NCI-H1930 (cell line): ENCODE results near the gene CDCA5.
A peak's percentile ranks its signal among the peaks of the same experiment; 100 is the strongest.

Experiments used
- DNase-seq, 2 experiments: peaks; one replicate each; lab custom pipeline; 2025; lab: John Stamatoyannopoulos, UW

CDCA5 gene

DNA sequence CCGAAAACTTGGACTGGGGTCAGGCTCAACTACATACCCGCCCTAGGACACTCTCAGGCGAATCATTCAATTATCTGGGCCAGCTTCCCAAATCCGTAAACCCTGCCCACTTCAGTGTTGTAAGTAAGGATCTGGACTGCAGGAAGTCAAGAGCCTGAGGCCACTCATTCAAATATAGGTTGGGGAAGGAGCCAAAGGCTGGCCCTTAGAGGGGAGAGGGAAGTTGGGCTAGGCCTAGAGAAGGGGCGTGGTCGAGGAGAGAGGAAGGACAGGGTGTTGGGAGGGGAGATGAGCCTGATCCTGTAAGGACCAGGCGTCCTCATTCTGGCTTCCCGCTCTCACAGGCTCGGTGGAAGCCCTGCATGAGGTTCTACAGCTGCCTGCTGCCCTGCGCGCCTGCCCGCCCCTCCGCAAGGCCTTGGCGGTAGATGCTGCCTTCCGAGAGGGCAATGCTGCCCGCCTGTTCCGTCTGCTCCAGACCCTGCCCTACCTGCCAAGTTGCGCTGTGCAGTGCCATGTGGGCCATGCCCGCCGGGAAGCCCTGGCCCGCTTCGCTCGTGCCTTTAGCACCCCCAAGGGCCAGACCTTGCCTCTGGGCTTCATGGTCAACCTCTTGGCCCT lies 39.8 kb downstream of the CDCA5 start:
- no peak for DNase-seq

DNA sequence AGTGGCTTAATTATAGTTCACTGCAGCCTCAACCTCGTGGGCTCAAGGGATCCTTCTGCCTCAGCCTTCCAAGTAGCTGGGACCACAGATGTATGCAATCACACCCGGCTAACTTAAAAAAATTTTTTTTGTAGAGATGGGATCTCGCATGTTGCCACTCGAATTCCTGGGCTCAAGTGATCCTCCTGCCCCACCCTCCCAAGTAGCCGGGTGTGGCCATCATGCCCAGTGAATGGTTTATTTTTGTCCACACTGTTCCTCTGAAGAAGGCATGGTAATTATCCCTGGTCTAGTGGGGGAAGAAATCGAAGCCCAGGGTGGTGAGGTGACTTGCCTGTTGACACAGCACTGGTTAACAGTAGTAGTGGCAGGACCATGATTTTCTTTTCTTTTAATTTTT lies 40.9 kb downstream of the CDCA5 start:
- DNase-seq = no peak

DNA sequence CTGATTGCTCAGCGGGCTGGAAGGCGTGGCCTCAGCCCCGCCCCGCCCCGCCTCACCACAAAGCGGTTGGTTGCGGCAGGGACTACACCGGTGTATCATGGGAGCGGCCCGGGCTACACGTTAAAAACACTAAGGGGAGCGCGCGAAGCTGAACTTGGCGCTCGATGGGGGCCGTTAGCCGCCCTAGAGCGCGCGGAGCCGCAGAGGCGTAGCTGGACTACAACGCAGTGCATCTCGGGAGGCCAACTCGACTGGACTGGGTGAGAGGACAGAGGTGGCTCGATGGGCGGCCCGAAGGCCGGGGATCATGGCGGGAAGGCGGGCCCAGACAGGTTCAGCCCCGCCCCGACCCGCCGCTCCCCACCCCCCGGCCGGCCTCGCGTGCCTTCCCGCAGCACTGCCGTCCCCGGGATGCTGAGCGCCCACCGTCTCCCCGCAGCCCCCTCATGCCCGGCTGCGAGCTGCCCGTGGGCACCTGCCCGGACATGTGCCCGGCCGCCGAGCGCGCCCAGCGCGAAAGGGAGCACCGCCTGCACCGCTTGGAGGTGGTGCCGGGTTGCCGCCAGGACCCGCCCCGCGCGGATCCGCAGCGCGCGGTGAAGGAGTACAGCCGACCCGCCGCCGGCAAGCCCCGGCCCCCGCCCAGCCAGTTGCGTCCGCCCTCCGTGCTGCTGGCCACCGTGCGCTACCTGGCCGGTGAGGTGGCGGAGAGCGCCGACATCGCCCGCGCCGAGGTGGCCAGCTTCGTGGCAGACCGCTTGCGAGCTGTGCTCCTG lies 42.8 kb downstream of the CDCA5 start, which contains the start of gene SAC3D1:
TSS of gene SAC3D1 (plus strand) at position 364 of the 776 bp plus-strand sequence. CDS start at position 447, 83 bp downstream.
- DNase-seq = peak; percentile 91 to 92

DNA sequence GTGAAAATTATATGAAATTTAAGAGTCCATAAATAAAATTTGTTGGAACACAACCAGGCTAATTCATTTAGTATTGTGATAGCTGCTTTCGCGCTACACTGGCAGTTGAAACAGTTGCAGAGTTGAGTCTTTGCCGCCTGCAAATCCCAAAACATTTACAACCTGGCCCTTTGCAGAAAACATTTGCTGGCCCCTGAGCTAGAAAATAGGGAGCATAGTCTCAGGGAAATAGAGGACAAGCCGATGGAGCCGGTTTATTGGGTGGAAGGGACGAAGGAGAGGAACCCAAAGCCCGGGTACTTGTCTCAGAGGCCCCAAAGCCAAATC lies 43.4 kb downstream of the CDCA5 start:
- DNase-seq = no peak

DNA sequence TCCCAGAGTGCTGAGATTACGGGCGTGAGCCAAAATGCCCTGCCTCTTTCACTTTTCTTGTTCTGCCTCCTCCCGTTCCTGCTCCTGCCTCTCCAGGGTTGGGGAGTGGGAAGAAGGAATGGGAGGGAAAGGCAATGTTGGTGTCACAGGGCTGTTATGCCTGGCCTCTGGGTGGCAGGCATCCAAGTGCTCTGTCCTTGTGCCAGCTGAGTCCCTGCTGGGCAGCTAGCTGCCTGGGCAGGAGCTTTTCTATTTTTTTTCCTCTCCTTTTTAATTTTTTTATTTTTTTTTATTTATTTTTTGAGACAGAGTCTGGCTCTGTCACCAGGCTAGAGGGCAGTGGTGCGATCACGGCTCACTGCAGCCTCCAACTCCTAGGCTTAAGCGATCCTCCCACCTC lies 46.9 kb downstream of the CDCA5 start:
- no peak for DNase-seq

DNA sequence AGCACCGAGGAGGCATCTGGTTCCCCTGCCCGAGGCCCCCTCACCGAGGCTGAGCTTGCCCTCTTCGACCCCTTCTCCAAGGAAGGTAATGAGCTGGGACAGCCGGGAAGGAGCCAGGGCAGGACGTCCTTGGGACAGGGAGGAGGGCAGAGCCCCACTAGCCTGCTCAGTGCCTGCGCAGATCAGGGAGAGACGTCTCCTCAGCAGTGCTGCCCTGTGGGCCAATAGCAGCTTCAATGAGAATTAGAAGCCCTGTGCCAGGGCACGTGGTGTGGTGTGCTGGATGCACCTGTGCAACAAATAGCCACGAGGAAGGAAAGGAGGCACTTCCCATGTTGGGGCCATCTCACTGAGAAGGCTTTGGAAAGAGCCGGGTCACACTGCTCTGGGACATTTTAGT lies 48.3 kb downstream of the CDCA5 start:
- no peak for DNase-seq

DNA sequence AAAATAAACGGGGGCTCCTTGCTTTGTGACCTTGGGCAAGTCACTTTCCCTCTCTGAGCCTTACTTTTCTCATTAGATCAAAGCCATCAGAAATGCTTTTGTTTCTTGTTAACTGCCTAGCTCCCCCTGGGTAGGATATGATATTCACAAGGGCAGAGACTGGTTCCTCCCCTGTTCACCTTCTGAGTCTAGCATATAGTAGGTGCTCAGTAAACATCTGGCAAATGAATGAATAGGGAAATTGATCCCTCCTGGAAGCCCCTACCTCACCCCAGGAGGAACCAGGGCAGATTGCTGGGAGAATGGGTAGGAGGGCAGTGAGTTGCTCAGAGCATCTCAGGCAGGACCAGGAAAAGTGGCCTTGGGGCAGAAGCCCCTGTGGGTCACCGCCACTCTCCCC lies 49.4 kb downstream of the CDCA5 start:
- no peak for DNase-seq

DNA sequence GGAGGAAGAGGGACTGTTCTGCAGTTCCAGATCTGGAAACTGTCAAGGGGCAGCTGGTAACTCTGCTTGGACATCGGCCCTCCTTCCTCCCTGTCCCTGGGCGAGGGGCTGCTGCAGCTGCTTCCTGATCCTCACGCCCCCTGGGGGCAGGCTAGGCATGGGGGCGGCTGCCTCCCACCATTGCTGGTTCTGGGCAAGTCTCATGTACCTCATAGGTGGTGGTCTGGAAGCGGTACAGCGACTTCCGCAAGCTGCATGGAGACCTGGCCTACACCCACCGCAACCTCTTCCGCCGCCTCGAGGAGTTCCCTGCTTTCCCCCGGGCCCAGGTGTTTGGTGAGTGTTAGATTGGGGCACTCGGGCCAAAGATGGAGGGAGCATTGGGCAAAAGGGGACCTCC lies 51.6 kb downstream of the CDCA5 start:
- DNase-seq = no peak
